Muscle layer of duodenum (tissue), 2 donors: ENCODE measurements around the gene PDCD11.
A peak's percentile ranks its signal among the peaks of the same experiment; 100 is the strongest.

Source experiments
- H3K27ac ChIP-seq: one replicate; pipeline ENCODE4 v1.7.0; 2013; ENCODE audit warnings: mild to moderate bottlenecking, low read length
- H3K27me3 ChIP-seq: one replicate; pipeline ENCODE4 v1.7.0; 2013; ENCODE audit warnings: low read depth, mild to moderate bottlenecking, control low read depth, low read length
- H3K36me3 ChIP-seq, 2 donors: one replicate each; pipeline ENCODE4 v1.7.0; 2013; ENCODE audit warnings: low read length in 2 of 2, control low read depth in 1 of 2, mild to moderate bottlenecking in 1 of 2; ENCODE audit not compliant: insufficient read depth in 2 of 2, control insufficient read depth in 1 of 2
- H3K4me1 ChIP-seq, 2 donors: one replicate each; pipeline ENCODE4 v1.7.0; 2013; ENCODE audit warnings: low read length in 2 of 2, mild to moderate bottlenecking in 2 of 2, control low read depth in 1 of 2, moderate library complexity in 1 of 2; ENCODE audit not compliant: insufficient read depth in 2 of 2, control insufficient read depth in 1 of 2
- H3K4me3 ChIP-seq, 2 donors: one replicate each; pipeline ENCODE4 v1.7.0; 2013; ENCODE audit warnings: low read length in 2 of 2, low read depth in 1 of 2, mild to moderate bottlenecking in 1 of 2
- H3K9me3 ChIP-seq, 2 donors: one replicate each; pipeline ENCODE4 v1.7.0; 2013; ENCODE audit warnings: low read length in 2 of 2, control low read depth in 1 of 2, mild to moderate bottlenecking in 1 of 2; ENCODE audit not compliant: control insufficient read depth in 1 of 2
- donor health status: healthy.

Gene PDCD11

GRCh38 chr10:103463499-103463898, 67.1 kb downstream of the PDCD11 start:
- Histone ChIP-seq H3K27me3 (no peaks in the 10 kb centered on the region), H3K4me1 (no peaks in the 10 kb centered on the region), H3K9me3 (no peaks in the 10 kb centered on the region), H3K36me3 (no peaks in the 10 kb centered on the region), H3K27ac (no peak overlapping the region), H3K4me3 (no peak overlapping the region)

- Histone ChIP-seq H3K4me3 (no peak overlapping the region), H3K9me3 (no peaks in the 10 kb centered on the region), H3K4me1 (no peaks in the 10 kb centered on the region), H3K36me3 (no peaks in the 10 kb centered on the region), H3K27ac (no peak overlapping the region), H3K27me3 (no peaks in the 10 kb centered on the region)
These were observed 69.2 kb downstream of the PDCD11 start for GRCh38 chr10:103465411-103466179.

DNA sequence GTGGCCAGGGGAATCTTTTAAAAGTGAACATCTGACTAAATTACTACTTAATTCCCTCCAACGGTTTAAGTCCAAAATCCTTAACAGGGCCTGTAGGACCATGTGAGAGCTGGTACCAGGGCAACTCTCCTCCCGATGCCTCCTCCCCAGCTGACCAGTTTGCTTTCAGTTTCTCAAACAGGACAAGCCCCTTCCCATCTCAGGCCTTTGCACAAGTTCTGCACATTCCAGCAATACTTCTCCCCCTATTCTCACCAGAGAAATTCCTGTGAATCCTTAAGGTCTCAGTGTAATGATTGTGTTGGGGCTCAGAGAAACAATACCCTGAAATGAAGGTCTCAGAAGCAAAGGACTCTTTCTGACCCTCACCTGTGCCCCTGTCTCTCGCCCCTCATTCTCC, 70.3 kb downstream of the PDCD11 start:
- no peaks in the 10 kb centered on the region for H3K27me3 ChIP-seq
- H3K4me1 ChIP-seq: no peaks in the 10 kb centered on the region
- H3K27ac ChIP-seq: no peak overlapping the region
- H3K4me3 ChIP-seq: no peak overlapping the region
- no peaks in the 10 kb centered on the region for H3K36me3 ChIP-seq
- H3K9me3 ChIP-seq: no peaks in the 10 kb centered on the region

GRCh38 chr10:103467406-103467805, 71.0 kb downstream of the PDCD11 start:
- no peaks in the 10 kb centered on the region for H3K27me3 ChIP-seq
- H3K36me3 ChIP-seq: no peaks in the 10 kb centered on the region
- H3K27ac ChIP-seq: no peak overlapping the region
- H3K4me3 ChIP-seq: no peak overlapping the region
- H3K9me3 ChIP-seq: no peaks in the 10 kb centered on the region
- no peaks in the 10 kb centered on the region for H3K4me1 ChIP-seq

DNA sequence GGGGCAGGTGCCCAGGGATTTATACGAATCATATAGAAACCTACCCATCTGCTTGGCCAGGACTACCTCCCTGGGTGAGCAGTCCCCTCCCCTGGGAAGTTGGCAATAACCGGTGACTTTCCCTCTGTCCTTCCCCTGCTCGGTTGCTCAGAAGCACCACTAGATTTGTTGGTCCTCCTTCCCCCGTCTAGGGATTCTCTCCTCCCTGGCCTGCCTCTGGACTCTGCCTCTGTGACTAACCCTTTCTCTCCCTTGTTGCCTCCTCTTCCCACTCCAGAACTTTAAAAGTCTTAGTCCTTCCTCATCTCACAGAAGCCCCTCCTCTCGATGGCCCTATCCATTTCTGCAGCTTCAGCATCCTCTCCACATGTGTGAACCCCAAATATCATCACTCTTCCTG, 72.8 kb downstream of the PDCD11 start:
- Histone ChIP-seq H3K27me3 (no peaks in the 10 kb centered on the region), H3K4me1 (no peaks in the 10 kb centered on the region), H3K9me3 (no peaks in the 10 kb centered on the region), H3K27ac (no peak overlapping the region), H3K36me3 (no peaks in the 10 kb centered on the region), H3K4me3 (no peak overlapping the region)

- Histone ChIP-seq H3K4me1 (no peaks in the 10 kb centered on the region), H3K27me3 (no peaks in the 10 kb centered on the region), H3K27ac (no peak overlapping the region), H3K36me3 (no peaks in the 10 kb centered on the region), H3K9me3 (no peaks in the 10 kb centered on the region), H3K4me3 (no peak overlapping the region)
These were observed 74.6 kb downstream of the PDCD11 start for GRCh38 chr10:103470761-103471653.

DNA sequence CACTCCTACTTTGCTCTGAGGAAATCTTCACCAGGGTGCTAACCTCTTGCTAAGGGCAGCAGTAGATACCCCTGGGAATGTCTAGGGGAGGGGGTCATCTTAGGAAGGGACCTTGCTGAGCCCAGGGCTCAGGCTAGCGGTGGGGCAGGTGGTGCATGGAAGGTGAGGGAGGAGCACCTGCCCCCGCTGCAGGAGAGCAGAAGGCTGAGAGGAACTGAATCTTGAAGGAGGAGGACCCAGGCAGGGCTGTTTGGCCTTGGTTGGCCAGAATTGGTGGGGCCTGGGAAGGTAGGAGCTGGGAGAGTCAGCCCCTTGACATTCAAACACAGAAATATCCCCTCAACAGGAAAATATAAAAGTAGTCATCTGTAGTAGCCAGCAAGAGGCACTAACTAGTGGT, 75.6 kb downstream of the PDCD11 start:
- no peaks in the 10 kb centered on the region for H3K27me3 ChIP-seq
- no peaks in the 10 kb centered on the region for H3K9me3 ChIP-seq
- no peaks in the 10 kb centered on the region for H3K4me1 ChIP-seq
- H3K36me3 ChIP-seq: no peaks in the 10 kb centered on the region
- H3K27ac ChIP-seq: no peak overlapping the region
- H3K4me3 ChIP-seq: no peak overlapping the region

GRCh38 chr10:103473261-103473671, 76.8 kb downstream of the PDCD11 start:
- Histone ChIP-seq H3K27ac (no peak overlapping the region), H3K4me1 (no peaks in the 10 kb centered on the region), H3K27me3 (no peaks in the 10 kb centered on the region), H3K4me3 (peak overlapping the region in 1 of 2 donors; percentile 5), H3K36me3 (no peaks in the 10 kb centered on the region), H3K9me3 (no peaks in the 10 kb centered on the region)

DNA sequence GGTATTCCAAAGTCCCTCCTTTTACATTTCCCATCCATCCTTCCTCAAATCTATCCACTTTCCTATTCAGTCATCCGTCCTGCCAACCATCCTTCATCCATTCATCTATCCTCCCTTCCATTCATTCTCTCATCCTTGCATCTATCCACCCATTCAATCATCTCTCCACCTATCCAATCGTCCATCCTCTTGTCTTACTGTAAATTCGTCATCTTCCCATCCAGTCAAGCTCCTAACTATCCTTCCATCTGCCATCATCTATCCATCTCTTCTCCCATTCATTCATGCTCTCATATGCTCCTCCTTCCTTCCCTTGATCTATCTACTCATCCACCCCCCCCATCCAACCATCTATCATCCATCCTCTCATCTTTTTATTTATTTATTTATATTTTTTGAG, 77.7 kb downstream of the PDCD11 start:
- H3K36me3 ChIP-seq: no peaks in the 10 kb centered on the region
- no peaks in the 10 kb centered on the region for H3K9me3 ChIP-seq
- H3K4me1 ChIP-seq: no peaks in the 10 kb centered on the region
- no peaks in the 10 kb centered on the region for H3K27me3 ChIP-seq
- no peak overlapping the region for H3K27ac ChIP-seq
- H3K4me3 ChIP-seq: no peak overlapping the region

DNA sequence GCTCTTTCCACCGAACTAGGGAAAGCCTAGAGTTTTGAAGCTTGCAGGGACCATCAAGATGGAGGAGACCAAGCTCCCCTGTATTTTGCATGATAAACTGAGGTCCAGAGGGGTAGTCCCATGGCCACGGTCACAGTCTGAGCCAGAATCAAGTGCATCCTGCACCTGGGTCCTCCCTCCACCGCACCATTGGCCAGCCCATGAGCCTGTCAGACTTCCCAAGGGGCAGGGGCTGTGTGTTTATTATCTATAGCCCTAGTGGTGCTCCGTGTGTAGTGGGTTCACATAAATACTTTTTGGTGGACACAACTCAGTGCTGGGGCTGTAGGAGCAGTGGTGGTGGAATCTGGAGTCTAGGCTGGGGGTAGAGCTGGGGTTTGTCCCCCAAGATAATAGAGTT, 79.0 kb downstream of the PDCD11 start:
- no peaks in the 10 kb centered on the region for H3K27me3 ChIP-seq
- no peak overlapping the region for H3K27ac ChIP-seq
- no peaks in the 10 kb centered on the region for H3K36me3 ChIP-seq
- H3K4me1 ChIP-seq: peaks cover 0 to 1% of the 10 kb centered on the region in 2 donors
- H3K4me3 ChIP-seq: no peak overlapping the region
- H3K9me3 ChIP-seq: no peaks in the 10 kb centered on the region

DNA sequence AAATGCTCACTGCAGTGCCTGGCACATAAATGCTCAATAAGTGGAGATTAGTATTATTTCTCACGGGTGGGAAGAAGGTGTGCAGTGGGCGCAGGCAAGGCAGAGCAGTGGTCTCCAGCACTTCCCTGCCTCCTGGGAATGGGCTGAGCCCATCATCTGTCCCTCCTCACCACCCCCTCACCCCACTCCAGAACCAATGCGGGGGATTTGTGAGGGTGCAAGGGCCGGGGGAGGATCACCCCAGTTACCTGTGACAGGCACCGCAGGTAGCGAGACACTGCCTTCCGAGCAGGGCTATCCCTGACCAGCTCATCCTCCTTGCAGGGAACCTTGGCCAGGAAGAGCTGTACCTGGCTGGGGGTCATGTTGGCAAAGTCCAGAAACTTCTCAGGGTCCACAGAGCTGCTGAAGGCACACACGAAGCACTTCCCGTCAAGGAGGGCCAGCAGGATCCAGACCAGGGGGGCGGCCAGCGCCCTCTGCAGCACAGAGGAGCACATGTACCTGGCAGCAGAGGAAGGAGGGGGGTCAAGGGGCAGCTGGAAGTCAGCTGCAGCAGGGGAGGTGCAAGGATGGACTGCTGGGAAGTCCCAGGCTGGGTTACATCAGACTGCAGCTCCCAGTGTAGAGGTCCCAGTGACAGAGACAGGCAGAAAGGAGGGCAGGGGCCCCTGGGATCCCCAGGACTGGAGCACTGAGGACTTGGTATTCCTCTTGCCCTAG, 79.8 kb downstream of the PDCD11 start:
- Histone ChIP-seq H3K36me3 (no peaks in the 10 kb centered on the region), H3K27me3 (no peaks in the 10 kb centered on the region), H3K4me3 (no peak overlapping the region), H3K27ac (no peak overlapping the region), H3K9me3 (no peaks in the 10 kb centered on the region), H3K4me1 (peaks cover 0 to 4% of the 10 kb centered on the region in 2 donors)
